DMS 273 (cell line): ENCODE results near the gene RBP3.
"Not testable (repeated sequence)": the region's sequence is repeated elsewhere in the genome, so short reads cannot be mapped to it uniquely, and the experiment has no call there.

Experiments used
- DNase-seq: peaks from one replicate; lab custom pipeline; 2025; ENCODE audit not compliant: unreplicated experiment; lab: John Stamatoyannopoulos, UW

Gene RBP3

GRCh38 chr10:47370015-47370767 lies 22.0 kb downstream of the RBP3 start:
- no peak for DNase-seq

- DNase-seq, result no peak
These were observed 22.7 kb downstream of the RBP3 start for GRCh38 chr10:47370878-47371277.

GRCh38 chr10:47371629-47372485 lies 23.7 kb downstream of the RBP3 start:
- DNase-seq, result no peak

GRCh38 chr10:47372726-47373125 lies 24.6 kb downstream of the RBP3 start:
- no peak for DNase-seq

GRCh38 chr10:47374611-47375536 lies 26.7 kb downstream of the RBP3 start:
- DNase-seq, result no peak

- DNase-seq, result no peak
These were observed 28.5 kb downstream of the RBP3 start for GRCh38 chr10:47376522-47377220.

GRCh38 chr10:47378183-47378510 lies 30.0 kb downstream of the RBP3 start:
- no peak for DNase-seq

- DNase-seq, result no peak
These were observed 30.7 kb downstream of the RBP3 start for GRCh38 chr10:47378606-47379444.

- DNase-seq, result no peak
These were observed 31.3 kb downstream of the RBP3 start for GRCh38 chr10:47379445-47379785.

- DNase-seq, result no peak
These were observed 31.7 kb downstream of the RBP3 start for GRCh38 chr10:47379901-47380300.

- DNase-seq, result no peak
These were observed 32.4 kb downstream of the RBP3 start for GRCh38 chr10:47380341-47381102.

GRCh38 chr10:47381103-47381395 lies 32.9 kb downstream of the RBP3 start:
- no peak for DNase-seq

- no peak for DNase-seq
These were observed 33.5 kb downstream of the RBP3 start for GRCh38 chr10:47381427-47382379.

GRCh38 chr10:47383261-47384147 lies 35.3 kb downstream of the RBP3 start:
- DNase-seq, result peak; percentile 8

- DNase-seq, result peak; percentile 89
These were observed 36.2 kb downstream of the RBP3 start, which contains the start of gene ZNF488 for GRCh38 chr10:47384148-47384921. Gene ZNF488 (minus strand): TSS chr10:47384293. CDS start chr10:47368829, 15,464 bp downstream.

GRCh38 chr10:47386104-47386503 lies 37.9 kb downstream of the RBP3 start:
- not testable (repeated sequence) for DNase-seq
